ENCODE data around the gene ZBP1.
"Not testable (repeated sequence)": the region's sequence is repeated elsewhere in the genome, so short reads cannot be mapped to it uniquely, and the experiment has no call there.

ZBP1 gene

GRCh38 chr20:57647006-57647932 lies 27.0 kb upstream of the ZBP1 start:
- no peak for DNase-seq (ENCODE audit: low spot score)

GRCh38 chr20:57638895-57639236 lies 18.6 kb upstream of the ZBP1 start:
- DNase-seq (ENCODE audit: low spot score) = no peak

- DNase-seq (ENCODE audit: low spot score) = no peak
Observed at GRCh38 chr20:57638173-57638894, 18.1 kb upstream of the ZBP1 start.

- no peak for DNase-seq (ENCODE audit: low spot score)
Observed at GRCh38 chr20:57633945-57634491, 13.8 kb upstream of the ZBP1 start.

- no peak for DNase-seq (ENCODE audit: low spot score)
Observed at GRCh38 chr20:57632286-57632685, 12.1 kb upstream of the ZBP1 start.

GRCh38 chr20:57630061-57630460 lies 9.8 kb upstream of the ZBP1 start:
- DNase-seq (ENCODE audit: low spot score) = no peak

GRCh38 chr20:57629491-57629901 lies 9.3 kb upstream of the ZBP1 start:
- not testable (repeated sequence) for DNase-seq (ENCODE audit: low spot score)

GRCh38 chr20:57628962-57629308 lies 8.7 kb upstream of the ZBP1 start:
- DNase-seq (ENCODE audit: low spot score) = not testable (repeated sequence)

- peak; percentile 54 for DNase-seq (ENCODE audit: low spot score)
Observed at GRCh38 chr20:57628047-57628961, 8.1 kb upstream of the ZBP1 start.

- no peak for DNase-seq (ENCODE audit: low spot score)
Observed at GRCh38 chr20:57627339-57627738, 7.1 kb upstream of the ZBP1 start.

- DNase-seq (ENCODE audit: low spot score) = no peak
Observed at GRCh38 chr20:57625978-57626377, 5.8 kb upstream of the ZBP1 start.

- no peak for DNase-seq (ENCODE audit: low spot score)
Observed at GRCh38 chr20:57625181-57625958, 5.1 kb upstream of the ZBP1 start.

GRCh38 chr20:57624124-57624523 lies 3.9 kb upstream of the ZBP1 start:
- DNase-seq (ENCODE audit: low spot score) = no peak

GRCh38 chr20:57622579-57623381 lies 2.6 kb upstream of the ZBP1 start:
- peak; percentile 73 for DNase-seq (ENCODE audit: low spot score)

- no peak for DNase-seq (ENCODE audit: low spot score)
Observed at GRCh38 chr20:57622201-57622570, 2.0 kb upstream of the ZBP1 start.

- DNase-seq (ENCODE audit: low spot score) = no peak
Observed at GRCh38 chr20:57621421-57622200, 1.4 kb upstream of the ZBP1 start.

GRCh38 chr20:57620999-57621398 lies 773 bp upstream of the ZBP1 start:
- peak; percentile 62 for DNase-seq (ENCODE audit: low spot score)

GRCh38 chr20:57619051-57619831 lies 985 bp downstream of the ZBP1 start:
- DNase-seq (ENCODE audit: low spot score) = peak; percentile 49

GRCh38 chr20:57618764-57619050 lies 1.5 kb downstream of the ZBP1 start:
- no peak for DNase-seq (ENCODE audit: low spot score)

All from germinal center (tissue), 1 donor.